ENCODE data around the gene ZNF629.

DNA sequence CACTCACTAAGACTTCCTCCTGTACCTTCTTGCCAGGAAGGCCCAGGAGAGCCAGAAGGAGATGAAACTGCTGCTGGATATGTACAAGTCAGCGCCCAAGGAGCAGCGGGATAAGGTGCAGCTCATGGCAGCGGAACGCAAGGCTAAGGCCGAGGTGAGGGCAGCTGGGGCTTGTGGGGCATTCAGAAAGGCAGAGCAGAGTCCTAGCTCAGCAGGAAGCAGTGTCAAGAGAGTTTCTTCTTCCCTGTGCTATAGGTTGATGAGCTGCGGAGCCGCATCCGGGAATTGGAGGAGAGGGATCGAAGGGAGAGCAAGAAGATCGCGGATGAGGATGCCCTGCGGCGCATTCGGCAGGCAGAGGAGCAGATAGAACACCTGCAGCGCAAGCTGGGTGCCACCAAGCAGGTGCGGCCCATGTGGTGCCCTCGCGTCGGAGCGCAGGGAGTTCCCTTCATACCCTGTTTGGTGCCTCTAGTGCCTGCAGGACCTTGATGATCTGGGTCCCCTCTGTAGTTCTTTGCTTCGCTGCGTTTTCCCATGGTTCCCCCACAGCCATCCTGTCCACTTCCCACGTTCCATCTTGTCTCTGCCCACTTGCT is 18.3 kb downstream of the ZNF629 start:
- TF ChIP-seq CTCF (IDR thresholded peaks at IDR 0.05) (no peak), EP300 (IDR thresholded peaks at IDR 0.05) (no peak), CHD2 (IDR thresholded peaks at IDR 0.05; ENCODE audit: low read length, partially characterized antibody) (no peak), ZFP36 (IDR thresholded peaks at IDR 0.05; ENCODE audit: borderline replicate concordance, partially characterized antibody) (no peak), POLR2A (IDR thresholded peaks at IDR 0.05; ENCODE audit: low read length) (no peak)
